Central memory CD4-positive, alpha-beta T cell (primary cell): ENCODE measurements around the gene SPZ1.
A peak's percentile ranks its signal among the peaks of the same experiment; 100 is the strongest.
"Not testable (repeated sequence)": the region's sequence is repeated elsewhere in the genome, so short reads cannot be mapped to it uniquely, and the experiment has no call there.

ENCODE experiments used
- DNase-seq: peaks from one replicate; pipeline ENCODE4 v3.0.0; 2022

SPZ1 gene

GRCh38 chr5:80339116-80339515, 19.3 kb downstream of the SPZ1 start:
- no peak for DNase-seq

GRCh38 chr5:80341016-80341775, 21.4 kb downstream of the SPZ1 start:
- no peak for DNase-seq

GRCh38 chr5:80343067-80343466, 23.3 kb downstream of the SPZ1 start:
- no peak for DNase-seq

GRCh38 chr5:80346055-80346454, 26.3 kb downstream of the SPZ1 start:
- DNase-seq, result peak; percentile 19

- DNase-seq, result no peak
These were observed 28.4 kb downstream of the SPZ1 start for GRCh38 chr5:80348171-80348570.

- not testable (repeated sequence) for DNase-seq
These were observed 31.2 kb downstream of the SPZ1 start for GRCh38 chr5:80351019-80351418.

GRCh38 chr5:80355686-80356085, 35.9 kb downstream of the SPZ1 start:
- DNase-seq, result no peak

GRCh38 chr5:80357671-80358070, 37.9 kb downstream of the SPZ1 start:
- no peak for DNase-seq

- DNase-seq, result no peak
These were observed 41.2 kb downstream of the SPZ1 start for GRCh38 chr5:80360914-80361444.

- DNase-seq, result no peak
These were observed 45.1 kb downstream of the SPZ1 start for GRCh38 chr5:80364892-80365291.

- no peak for DNase-seq
These were observed 49.1 kb downstream of the SPZ1 start for GRCh38 chr5:80368661-80369480.

- no peak for DNase-seq
These were observed 49.7 kb downstream of the SPZ1 start for GRCh38 chr5:80369521-80369920.

GRCh38 chr5:80370390-80370789, 50.6 kb downstream of the SPZ1 start:
- no peak for DNase-seq
